SK-N-SH treated with all-trans-retinoic acid at 6 μM for 48 hours (cell line): Measurements from ENCODE around the gene ATP7B.

Experiments
- CREB5 ChIP-seq: fragments of 250-450 bp; sonication (Bioruptor Pico); IDR thresholded peaks from 2 replicates; pipeline ENCODE4 v1.5.1; 2020; ENCODE audit warnings: low read depth, mild to moderate bottlenecking, moderate library complexity
- CSDC2 ChIP-seq: fragments of 250-450 bp; sonication (Bioruptor Pico); IDR thresholded peaks from 2 replicates; pipeline ENCODE4 v1.5.0; 2020; ENCODE audit warnings: mild to moderate bottlenecking, moderate library complexity
- GLIS3 ChIP-seq: fragments of 250-450 bp; sonication (Bioruptor Pico); IDR thresholded peaks from 2 replicates; pipeline ENCODE4 v1.5.0; 2020; ENCODE audit warnings: mild to moderate bottlenecking, moderate library complexity
- PATZ1 ChIP-seq: fragments of 250-450 bp; sonication (Bioruptor Pico); IDR thresholded peaks from 2 replicates; pipeline ENCODE4 v1.8.0; 2020; ENCODE audit warnings: mild to moderate bottlenecking, moderate library complexity, borderline replicate concordance
- RARB ChIP-seq: fragments of 250-450 bp; sonication (Bioruptor Pico); IDR thresholded peaks from 2 replicates; pipeline ENCODE4 v1.8.0; 2021; ENCODE audit warnings: mild to moderate bottlenecking, moderate library complexity
- SNAI2 ChIP-seq: fragments of 250-450 bp; sonication (Bioruptor Pico); IDR thresholded peaks from 2 replicates; pipeline ENCODE4 v1.5.0; 2020; ENCODE audit warnings: mild to moderate bottlenecking, moderate library complexity
- ZFP3 ChIP-seq: fragments of 250-450 bp; sonication (Bioruptor Pico); IDR thresholded peaks from 2 replicates; pipeline ENCODE4 v1.5.0; 2020; ENCODE audit warnings: mild to moderate bottlenecking, moderate library complexity

- TF ChIP-seq RARB (CRISPR knock-in tag) (no peak), GLIS3 (no peak), PATZ1 (no peak), CREB5 (CRISPR knock-in tag) (no peak), ZFP3 (CRISPR knock-in tag) (no peak), SNAI2 (CRISPR knock-in tag) (no peak), CSDC2 (CRISPR knock-in tag) (no peak)
These were observed 75.7 kb downstream of the ATP7B start for GRCh38 chr13:51935326-51936171.
